SH-SY5Y (cell line): ENCODE results near the gene TLL1.

ENCODE experiments used
- GATA2 ChIP-seq: IDR thresholded peaks from 2 replicates; pipeline ENCODE4 v1.6.1; 2011; ENCODE audit warnings: mild to moderate bottlenecking, low read depth, low read length
- GATA3 ChIP-seq: IDR thresholded peaks from 2 replicates; pipeline ENCODE4 v1.6.1; 2011; ENCODE audit warnings: low read depth, mild to moderate bottlenecking, low read length, moderate library complexity

Gene TLL1

GRCh38 chr4:165927815-165928214, 54.8 kb downstream of the TLL1 start:
- TF ChIP-seq GATA2 (no peak), GATA3 (no peak)

- TF ChIP-seq GATA3 (no peak), GATA2 (no peak)
These were observed 55.6 kb downstream of the TLL1 start for GRCh38 chr4:165928601-165929000.

GRCh38 chr4:165929662-165930061, 56.6 kb downstream of the TLL1 start:
- TF ChIP-seq GATA2 (no peak), GATA3 (no peak)

GRCh38 chr4:165931741-165932140, 58.7 kb downstream of the TLL1 start:
- TF ChIP-seq GATA2 = no peak

GRCh38 chr4:165944900-165945299, 71.9 kb downstream of the TLL1 start:
- TF ChIP-seq GATA2 = no peak
- no peak for TF ChIP-seq GATA3

GRCh38 chr4:165945991-165946390, 73.0 kb downstream of the TLL1 start:
- TF ChIP-seq GATA3 (no peak), GATA2 (no peak)

- TF ChIP-seq GATA3 = no peak
- no peak for TF ChIP-seq GATA2
These were observed 74.0 kb downstream of the TLL1 start for GRCh38 chr4:165947019-165947418.

GRCh38 chr4:165953181-165953580, 80.1 kb downstream of the TLL1 start:
- no peak for TF ChIP-seq GATA3
- no peak for TF ChIP-seq GATA2

- no peak for TF ChIP-seq GATA3
- TF ChIP-seq GATA2 = no peak
These were observed 90.6 kb downstream of the TLL1 start for GRCh38 chr4:165963621-165964020.

GRCh38 chr4:165964591-165964990, 91.6 kb downstream of the TLL1 start:
- no peak for TF ChIP-seq GATA2
- no peak for TF ChIP-seq GATA3

GRCh38 chr4:165965503-165965902, 92.5 kb downstream of the TLL1 start:
- TF ChIP-seq GATA3 (no peak), GATA2 (no peak)

GRCh38 chr4:165966833-165967232, 93.8 kb downstream of the TLL1 start:
- TF ChIP-seq GATA2 = no peak
- TF ChIP-seq GATA3 = no peak

- TF ChIP-seq GATA2 (no peak), GATA3 (no peak)
These were observed 94.4 kb downstream of the TLL1 start for GRCh38 chr4:165967486-165967885.

GRCh38 chr4:165970703-165971420, 97.8 kb downstream of the TLL1 start:
- TF ChIP-seq GATA2 (no peak), GATA3 (no peak)

GRCh38 chr4:165971446-165971845, 98.4 kb downstream of the TLL1 start:
- TF ChIP-seq GATA2 (no peak), GATA3 (no peak)

GRCh38 chr4:165971933-165972332, 98.9 kb downstream of the TLL1 start:
- TF ChIP-seq GATA2 (no peak), GATA3 (no peak)
